Head of caudate nucleus (tissue), 42 donors: ENCODE results near the gene TLK2.
A peak's percentile ranks its signal among the peaks of the same experiment; 100 is the strongest.

Experiments
- DNase-seq, 42 donors: peaks; one replicate each; pipeline versions ENCODE4 v3.0.0 to v3.0.0-alpha.2; 2020 to 2021; ENCODE audit warnings: mixed read lengths in 7 of 42
- intact Hi-C: fragments of 100-400 bp; cut with DNase I; formaldehyde crosslinking; loops from one replicate; pipeline ENCODE4 v1.15.0; 2022

TLK2 gene

GRCh38 chr17:62617894-62618472 is 139.4 kb downstream of the TLK2 start:
- DNase-seq, result no peak
- intact Hi-C loops, result no loop called here

DNA sequence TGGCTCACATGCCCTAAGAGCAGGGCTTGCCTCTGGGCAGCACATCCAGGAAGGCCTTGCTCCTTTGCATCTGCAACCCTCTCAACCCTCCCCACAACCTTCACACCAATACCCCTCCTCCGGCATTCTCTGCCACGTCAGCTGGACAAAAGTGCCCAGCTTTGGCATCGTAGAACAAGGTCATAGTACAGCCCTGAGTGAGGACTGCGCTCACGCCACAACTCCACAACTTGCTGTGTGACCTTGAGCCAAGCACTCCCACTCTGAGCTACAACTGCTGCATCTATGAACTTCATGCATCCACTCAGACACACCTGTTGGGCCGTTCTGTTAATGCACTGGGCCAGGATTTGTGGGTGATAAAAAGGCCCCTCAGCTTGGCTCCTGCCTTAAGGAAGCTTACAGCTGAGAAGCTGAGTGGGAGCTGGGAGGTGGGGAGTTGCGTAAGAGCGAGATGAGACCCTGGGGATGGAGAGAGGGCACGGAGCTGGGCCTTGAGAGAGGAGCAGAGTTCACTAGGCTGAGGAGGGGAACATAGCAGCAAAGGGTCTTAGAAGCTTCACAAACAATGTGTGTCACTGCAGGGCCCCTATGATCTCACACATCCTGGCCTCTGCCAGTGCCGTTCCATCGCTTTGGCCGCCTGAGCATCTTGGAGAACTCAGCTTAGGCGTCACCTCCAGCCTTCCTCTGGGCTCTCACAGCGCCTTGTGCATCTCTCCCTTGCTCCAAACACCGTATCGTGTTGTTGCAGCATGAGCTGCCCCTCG is 140.2 kb downstream of the TLK2 start:
- intact Hi-C loops, result no loop called here
- no peak for DNase-seq

GRCh38 chr17:62619417-62620155 is 141.0 kb downstream of the TLK2 start:
- intact Hi-C loops, result no loop called here
- DNase-seq, result peak in 1 of 42 donors; percentile 29

DNA sequence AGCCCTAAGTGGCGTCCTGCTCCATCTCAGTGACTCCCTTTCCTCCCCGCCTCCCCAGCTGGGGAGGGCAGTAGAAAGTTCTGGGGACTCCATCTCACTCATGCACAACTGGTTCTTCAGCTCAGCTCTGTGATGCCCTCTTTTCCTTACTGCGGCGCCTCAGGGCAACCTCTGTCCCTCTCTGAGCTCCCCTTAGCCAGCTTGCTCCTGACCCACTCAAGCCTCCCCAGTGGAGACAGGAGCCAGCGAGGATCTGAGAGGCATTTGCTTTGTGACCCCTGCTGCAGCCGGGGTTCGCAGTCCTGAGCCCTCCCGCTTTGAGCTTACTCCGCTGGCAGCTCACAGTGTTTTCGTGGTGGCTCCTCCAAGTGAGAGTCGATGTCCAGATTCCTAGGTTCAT is 142.6 kb downstream of the TLK2 start:
- intact Hi-C loops, result no loop called here
- DNase-seq, result no peak

DNA sequence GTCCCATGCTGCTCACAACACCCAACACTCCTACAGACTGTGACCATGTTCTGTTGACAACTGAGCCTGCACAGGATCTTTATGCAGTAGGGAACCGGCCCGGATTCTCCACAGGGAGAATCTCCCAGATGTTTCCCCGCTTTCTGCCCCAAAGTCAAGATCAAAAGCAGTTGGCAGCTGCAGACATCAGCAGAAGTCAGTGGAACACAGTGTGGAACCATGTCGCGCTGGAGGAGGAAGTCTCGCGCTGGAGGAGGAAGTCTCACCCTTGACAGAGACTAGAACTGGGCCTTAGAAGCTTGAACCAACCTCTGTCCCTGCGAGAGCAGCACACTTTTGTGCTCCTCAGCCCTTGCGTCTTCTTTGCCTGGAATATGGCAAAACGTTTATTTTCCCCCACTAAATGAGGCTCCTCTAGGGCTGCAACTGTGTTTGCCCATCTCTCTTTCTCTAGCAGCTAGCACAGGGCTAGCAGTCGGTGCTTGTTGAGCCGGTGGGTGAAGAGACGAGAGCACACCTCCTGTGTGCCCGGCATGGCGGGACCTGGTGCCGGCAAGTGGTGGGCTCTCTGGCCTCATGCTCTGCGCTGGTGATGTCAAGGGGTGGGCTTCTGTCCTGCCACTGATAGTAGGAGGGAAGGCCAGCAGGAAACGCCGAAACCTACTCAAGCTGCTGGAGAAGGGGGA is 146.7 kb downstream of the TLK2 start:
- intact Hi-C loops, result no loop called here
- peak in 2 of 42 donors; percentile 17 to 47 for DNase-seq

DNA sequence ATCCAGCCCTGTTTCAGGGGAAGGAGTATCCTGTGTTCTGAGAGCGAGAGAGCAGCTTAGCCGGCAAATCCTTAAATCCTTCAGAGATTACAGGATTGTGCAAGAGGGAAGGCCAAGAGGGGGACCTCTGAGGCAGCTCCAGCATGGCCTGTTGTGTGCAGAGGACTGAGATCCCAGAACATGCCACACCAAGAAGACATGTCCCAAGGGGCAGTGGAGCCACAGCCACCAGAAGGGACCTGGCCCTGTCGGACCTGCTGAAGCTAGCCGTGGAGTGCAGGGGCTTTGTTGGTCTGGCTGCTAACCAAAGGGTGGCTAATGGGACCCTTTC is 147.2 kb downstream of the TLK2 start:
- intact Hi-C loops, result no loop called here
- no peak for DNase-seq

- DNase-seq, result peak in 2 of 42 donors; percentile 19 to 58
- intact Hi-C loops, result no loop called here
These were observed 148.1 kb downstream of the TLK2 start for GRCh38 chr17:62626719-62627218.

DNA sequence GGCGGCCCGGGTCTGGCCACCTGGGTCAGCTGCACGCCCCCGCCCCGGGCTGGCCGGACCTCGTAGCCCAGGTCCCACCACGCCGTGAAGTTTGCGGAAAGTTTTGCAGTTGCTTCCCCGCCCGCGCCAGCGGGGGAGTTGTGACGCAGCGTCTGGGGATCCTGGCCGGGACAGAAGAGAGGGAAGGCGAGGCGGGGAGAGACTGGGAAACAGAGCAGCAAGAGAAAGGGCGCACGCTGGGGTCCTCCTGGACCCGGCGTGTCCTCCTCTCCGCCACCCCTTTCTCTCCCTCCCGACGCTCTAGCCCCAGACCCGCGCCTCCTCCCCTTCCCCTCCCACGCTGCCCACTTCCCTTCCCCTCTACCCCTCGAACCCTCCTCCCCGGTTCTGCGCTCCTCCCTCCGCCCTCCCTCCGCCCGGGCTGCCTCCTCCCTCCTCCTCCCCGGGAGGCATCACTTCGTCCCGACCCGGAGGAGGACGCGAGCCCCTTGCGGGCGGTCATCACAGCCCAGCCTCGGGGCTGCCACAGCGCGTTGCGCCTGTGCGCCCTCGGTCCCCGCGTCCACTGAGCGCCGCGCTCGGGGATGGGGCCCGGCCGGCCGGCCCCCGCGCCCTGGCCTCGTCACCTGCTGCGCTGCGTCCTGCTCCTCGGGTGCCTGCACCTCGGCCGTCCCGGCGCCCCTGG is 148.7 kb downstream of the TLK2 start, which contains the start of gene MRC2:
TSS of gene MRC2 (plus strand) at position 452 of the 685 bp plus-strand sequence. CDS start at position 585, 133 bp downstream.
- DNase-seq, result peak in 41 of 42 donors; percentile 12 to 85 (median 62)
- intact Hi-C loops, result no loop called here

DNA sequence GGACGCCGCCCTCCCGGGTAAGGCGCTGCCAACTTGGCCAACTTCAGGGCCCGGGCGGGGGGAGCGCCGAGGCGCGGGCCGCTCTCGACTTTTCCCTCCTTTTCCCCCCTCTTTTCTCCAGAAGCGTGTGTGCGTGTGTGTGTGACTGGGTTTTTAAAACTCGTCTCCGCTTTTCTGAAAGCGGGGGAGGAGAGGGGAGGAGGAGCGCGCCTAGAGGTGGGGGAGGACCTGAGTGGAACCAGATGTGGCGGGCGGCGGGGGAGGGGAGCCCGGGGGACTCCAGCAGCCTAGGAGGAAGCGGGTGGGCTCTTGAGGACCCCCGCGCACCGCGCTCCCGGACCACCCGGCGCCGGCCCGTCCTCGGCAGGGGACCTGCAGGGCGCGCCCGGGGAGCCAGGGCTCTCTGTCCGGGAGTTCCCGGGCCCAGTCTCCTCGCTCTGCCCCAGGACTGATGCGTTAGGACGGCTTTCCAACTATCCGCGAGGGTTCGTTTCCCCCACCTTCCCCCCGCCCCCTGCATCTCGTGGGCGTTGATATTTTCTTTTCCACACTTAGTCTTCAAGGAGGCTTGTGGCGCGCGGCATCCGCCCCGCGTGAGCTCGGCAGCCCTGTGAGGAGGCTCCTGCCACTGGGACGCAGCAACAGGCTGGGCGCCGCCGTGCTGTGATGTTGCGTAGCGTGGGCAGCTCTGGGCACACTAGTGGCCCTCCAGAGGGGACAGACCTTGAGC is 149.4 kb downstream of the TLK2 start:
- intact Hi-C loops, result no loop called here
- peak in 41 of 42 donors; percentile 7 to 82 (median 59) for DNase-seq

DNA sequence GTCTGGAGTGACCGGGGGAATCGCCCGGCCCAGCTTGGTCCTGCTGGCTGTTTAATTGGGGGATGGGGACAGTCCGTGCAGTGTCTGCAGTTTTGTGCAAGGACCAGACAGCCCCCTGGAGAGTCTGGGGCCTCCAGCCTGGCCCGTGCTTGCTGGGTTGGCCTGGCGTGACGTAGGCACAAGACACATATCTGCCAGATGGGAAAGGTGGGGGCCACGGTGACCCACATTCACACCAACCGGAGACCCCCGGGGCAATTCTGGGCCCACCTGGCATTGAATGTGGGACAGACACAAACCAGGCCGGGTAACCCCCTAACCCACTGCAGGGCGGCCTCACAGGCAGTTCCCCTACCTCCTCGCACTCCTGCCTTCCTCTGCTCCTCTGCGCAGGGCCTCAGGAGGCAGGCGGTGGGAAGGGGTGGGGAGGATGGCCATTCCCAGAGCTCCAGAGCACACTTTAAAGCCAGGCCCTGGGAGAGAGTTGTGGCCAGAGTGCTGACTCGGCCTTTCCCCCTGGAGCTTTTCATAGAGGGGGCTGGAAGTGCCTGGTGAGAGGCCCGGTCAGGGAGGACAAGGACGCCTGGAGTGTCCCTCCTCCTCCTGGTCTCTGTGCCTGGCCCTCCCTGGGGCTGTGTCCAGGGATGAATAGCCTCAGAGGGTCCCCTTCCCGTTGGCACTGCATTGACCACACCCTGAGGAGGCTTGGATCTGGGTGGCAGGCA is 150.4 kb downstream of the TLK2 start:
- DNase-seq, result no peak
- intact Hi-C loops, result no loop called here

DNA sequence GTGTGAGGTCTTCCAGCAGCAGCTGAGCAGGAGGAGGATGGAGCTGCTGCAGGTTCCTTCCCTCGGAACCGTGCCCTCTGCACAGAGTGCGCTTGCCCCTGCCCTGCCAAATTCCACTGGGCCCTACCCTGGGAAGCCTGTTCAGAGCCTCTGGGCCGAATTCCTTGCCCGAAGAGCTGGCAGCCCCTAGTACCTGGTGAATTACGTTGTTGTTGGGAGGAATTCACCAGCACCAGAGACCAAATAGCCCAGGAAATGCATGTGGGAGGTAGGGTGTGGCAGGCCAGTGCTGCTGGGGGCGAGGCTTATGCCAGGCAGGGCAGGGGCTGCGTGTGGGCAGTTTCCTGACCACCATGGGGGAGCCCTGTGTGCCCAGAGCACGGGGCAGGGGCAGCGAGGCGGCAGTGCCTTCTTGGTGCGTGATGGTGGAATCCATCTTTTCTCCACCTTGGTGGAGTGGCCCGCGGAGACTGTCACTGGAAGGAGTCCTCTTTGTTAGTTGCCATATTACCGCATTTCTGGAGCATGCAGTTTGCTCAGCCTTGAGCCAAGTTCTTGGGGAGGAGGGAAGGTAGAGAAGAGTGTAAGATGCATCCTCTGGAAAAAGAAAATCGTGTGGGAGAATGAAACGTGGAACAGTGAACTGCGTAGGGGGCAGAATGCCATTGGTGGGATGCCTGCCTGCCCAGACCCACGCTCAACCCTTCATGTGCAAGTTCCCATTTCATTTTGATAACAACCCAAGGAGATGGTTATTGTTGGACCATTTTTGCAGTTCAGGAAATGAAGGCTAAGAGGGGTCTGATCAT is 151.1 kb downstream of the TLK2 start:
- DNase-seq, result peak in 4 of 42 donors; percentile 20 to 55 (median 50)
- intact Hi-C loops, result no loop called here

DNA sequence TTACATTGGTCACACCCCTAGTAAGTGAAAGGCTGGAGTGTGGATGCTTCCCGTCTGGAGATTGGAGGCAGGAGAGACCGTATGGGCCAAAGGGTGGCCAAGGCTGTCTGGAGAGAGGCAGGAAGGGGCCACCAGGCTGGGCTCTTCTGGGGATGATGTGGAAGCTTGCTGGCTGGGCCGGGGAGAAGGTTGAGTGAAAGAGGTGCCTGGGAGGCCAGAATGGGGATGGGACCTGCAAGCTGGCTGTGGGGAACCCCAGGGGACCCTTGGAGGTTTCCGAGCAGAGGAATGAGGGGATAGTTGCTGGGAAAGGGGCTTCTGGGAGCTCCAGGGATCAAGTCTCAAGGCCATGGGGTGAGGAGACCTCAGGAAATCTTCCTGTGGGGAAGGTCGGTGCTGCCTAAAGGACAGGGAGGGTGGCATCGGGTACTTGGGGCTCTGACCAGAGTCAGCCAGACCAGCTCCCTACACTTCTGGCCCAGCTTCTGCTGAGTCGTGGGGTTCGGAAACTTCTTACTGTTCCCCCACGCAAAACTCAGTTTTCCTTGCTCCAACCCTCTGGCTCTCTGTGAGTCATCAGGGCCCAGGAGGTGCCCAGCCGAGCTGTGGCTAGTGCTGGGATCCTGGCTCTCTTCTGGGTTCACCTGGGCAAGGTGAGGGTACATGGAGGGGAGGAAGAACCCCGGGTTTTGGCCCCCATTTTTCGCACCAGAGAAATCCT is 151.9 kb downstream of the TLK2 start:
- DNase-seq, result no peak
- intact Hi-C loops, result no loop called here

DNA sequence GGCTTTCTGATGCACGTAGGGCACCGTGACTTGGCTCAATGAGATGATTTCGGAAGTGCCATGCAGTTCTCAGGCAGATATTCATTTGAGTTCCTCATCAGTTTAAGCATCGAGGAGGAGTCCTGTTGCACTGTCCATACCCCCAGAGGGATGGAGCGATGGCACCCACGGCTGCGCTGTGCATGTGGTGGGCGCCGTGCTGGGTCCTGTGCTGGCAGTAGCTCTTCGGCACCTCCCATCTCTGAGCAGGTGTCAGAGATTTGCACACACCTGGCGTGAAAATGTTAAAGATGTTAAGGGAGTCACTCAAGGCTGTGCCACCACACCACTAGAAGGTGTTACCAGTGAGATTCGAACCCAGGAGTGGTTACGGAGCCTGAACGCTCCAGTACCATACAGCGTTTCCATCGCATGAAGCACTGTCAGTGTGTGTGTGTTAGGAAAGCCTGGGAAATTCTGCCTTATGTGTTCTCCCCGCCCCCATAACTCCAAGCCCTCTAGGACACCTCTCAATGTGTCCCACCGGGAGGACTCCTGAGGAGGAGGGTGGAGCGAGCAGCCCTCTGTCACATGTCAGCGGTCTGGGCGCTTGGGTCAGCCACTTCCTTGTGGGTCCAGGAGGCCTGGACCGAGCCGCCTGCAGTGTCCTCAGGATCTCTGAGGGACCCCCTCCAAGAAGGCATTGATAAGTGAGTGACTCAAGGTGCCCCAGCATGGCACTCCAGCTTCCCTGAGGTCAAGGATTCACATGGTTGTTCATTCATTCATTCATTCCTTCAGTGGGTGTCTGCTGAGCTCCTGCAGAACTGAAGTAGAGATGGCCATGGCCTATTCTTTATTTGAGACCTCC is 152.7 kb downstream of the TLK2 start:
- DNase-seq, result no peak
- intact Hi-C loops, result no loop called here

DNA sequence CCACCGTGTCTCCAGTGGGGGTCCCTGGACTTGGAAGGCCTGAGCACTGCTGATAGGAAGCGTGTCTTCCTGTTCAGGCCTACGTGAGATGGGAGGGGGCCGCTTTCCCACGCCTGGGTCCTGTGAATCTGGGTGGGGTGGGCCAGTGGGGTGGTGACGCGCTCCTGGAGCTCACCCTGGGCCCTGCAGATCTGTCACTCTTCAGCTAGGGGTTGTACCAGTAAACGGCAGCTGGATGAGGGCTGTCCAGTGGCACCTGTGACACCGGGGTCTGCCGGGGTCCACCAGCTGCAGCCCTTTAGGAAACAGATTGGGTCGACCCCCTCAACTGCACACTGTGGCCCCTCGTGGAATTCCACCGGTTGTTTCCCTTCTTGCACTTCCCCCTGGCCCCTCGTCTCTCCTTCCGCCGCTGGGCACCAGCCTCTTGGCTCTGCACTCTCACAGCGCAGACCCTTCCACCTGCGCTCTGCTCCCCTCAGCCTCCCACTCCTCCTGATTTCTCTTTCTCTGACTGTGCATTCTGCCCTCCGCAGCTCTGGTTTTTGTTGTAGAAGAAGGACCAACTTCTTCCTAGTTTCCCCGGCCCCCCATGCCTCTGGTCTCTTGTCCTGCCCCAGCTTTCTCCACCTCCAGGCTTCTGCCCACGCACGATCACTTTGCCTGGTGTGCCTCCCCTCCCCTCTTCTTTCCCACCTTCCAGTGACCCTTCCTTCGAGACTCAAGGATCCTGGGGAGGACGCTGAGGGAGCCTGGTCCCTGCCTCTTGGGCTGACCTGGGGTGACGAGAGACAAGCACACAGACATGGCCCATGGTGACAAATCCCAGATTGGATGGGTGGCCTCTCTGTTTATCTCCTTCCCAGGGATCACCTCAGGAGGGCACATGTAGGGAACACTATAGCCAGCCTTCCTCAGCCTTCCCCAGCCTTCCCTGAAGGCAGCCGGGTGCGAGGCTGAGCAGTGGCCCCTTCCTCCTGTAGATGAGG is 153.6 kb downstream of the TLK2 start:
- no peak for DNase-seq
- intact Hi-C loops, result no loop called here
